HG03442 (cell line): ENCODE data around the gene INTS3.

ENCODE experiments used
- ATAC-seq: cut with Tn5 transposase; IDR thresholded peaks from one replicate; pipeline ENCODE4 v1.9.1; 2021; ENCODE audit warnings: mild to moderate bottlenecking, moderate library complexity; ENCODE audit not compliant: unreplicated experiment

Gene INTS3, protein sequence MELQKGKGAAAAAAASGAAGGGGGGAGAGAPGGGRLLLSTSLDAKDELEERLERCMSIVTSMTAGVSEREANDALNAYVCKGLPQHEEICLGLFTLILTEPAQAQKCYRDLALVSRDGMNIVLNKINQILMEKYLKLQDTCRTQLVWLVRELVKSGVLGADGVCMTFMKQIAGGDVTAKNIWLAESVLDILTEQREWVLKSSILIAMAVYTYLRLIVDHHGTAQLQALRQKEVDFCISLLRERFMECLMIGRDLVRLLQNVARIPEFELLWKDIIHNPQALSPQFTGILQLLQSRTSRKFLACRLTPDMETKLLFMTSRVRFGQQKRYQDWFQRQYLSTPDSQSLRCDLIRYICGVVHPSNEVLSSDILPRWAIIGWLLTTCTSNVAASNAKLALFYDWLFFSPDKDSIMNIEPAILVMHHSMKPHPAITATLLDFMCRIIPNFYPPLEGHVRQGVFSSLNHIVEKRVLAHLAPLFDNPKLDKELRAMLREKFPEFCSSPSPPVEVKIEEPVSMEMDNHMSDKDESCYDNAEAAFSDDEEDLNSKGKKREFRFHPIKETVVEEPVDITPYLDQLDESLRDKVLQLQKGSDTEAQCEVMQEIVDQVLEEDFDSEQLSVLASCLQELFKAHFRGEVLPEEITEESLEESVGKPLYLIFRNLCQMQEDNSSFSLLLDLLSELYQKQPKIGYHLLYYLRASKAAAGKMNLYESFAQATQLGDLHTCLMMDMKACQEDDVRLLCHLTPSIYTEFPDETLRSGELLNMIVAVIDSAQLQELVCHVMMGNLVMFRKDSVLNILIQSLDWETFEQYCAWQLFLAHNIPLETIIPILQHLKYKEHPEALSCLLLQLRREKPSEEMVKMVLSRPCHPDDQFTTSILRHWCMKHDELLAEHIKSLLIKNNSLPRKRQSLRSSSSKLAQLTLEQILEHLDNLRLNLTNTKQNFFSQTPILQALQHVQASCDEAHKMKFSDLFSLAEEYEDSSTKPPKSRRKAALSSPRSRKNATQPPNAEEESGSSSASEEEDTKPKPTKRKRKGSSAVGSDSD

DNA sequence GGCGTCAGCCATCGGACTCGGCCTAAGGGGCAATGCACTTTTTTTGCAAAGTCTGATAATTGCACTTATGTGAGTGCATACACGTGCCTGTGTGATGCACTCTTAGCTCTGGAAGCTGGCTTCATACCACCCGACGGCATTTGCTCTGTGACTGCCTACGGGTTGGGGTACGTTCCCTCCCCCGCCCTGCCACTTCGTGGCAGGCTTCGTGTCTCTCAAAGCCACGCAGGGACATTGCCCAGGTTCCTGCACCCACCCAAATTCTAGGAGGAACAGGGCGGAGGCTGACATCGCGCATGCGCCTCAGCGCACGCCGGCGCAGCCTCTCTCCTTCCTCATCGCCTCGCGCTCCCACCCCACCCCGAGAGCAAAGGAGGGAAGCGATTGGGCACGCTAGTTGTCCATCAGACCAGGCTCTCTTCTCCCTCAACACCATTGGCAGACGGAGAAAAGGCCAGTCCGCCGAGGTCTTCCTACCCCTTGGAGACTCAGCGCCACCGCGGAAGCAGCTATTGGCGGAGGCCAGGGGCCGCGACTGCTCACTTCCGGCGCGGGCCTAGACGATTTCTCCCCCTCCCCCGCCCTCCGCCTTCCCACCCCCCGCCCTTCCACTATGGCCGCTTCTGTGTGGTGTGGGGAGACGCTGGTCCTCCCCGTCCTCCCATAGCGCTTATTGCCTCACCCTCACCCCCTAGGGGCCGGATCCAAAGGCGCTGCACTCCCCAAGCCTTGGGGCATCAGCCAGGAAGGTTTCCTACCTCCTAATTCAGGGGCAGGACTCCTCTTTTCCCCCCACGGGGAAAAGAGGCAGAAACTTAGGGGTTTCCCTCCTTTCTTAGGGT, at the start of gene INTS3:
INTS3 (plus strand) TSS at position 588 of the 842 bp plus-strand sequence. CDS start 585 bp downstream, outside the sequence.
- peak; percentile 92 for ATAC-seq

DNA sequence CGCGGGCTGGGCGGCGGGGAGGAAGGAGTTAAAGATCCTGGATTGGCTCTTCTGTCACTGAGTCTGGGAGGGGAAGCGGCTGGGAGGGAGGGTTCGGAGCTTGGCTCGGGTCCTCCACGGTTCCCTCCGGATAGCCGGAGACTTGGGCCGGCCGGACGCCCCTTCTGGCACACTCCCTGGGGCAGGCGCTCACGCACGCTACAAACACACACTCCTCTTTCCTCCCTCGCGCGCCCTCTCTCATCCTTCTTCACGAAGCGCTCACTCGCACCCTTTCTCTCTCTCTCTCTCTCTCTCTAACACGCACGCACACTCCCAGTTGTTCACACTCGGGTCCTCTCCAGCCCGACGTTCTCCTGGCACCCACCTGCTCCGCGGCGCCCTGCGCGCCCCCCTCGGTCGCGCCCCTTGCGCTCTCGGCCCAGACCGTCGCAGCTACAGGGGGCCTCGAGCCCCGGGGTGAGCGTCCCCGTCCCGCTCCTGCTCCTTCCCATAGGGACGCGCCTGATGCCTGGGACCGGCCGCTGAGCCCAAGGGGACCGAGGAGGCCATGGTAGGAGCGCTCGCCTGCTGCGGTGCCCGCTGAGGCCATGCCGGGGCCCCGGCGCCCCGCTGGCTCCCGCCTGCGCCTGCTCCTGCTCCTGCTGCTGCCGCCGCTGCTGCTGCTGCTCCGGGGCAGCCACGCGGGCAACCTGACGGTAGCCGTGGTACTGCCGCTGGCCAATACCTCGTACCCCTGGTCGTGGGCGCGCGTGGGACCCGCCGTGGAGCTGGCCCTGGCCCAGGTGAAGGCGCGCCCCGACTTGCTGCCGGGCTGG, 49.1 kb upstream of the INTS3 start, which contains the start of gene NPR1:
NPR1 (plus strand) TSS at position 170 of the 818 bp plus-strand sequence; CDS start at position 591, 421 bp downstream.
- ATAC-seq, result no peak

DNA sequence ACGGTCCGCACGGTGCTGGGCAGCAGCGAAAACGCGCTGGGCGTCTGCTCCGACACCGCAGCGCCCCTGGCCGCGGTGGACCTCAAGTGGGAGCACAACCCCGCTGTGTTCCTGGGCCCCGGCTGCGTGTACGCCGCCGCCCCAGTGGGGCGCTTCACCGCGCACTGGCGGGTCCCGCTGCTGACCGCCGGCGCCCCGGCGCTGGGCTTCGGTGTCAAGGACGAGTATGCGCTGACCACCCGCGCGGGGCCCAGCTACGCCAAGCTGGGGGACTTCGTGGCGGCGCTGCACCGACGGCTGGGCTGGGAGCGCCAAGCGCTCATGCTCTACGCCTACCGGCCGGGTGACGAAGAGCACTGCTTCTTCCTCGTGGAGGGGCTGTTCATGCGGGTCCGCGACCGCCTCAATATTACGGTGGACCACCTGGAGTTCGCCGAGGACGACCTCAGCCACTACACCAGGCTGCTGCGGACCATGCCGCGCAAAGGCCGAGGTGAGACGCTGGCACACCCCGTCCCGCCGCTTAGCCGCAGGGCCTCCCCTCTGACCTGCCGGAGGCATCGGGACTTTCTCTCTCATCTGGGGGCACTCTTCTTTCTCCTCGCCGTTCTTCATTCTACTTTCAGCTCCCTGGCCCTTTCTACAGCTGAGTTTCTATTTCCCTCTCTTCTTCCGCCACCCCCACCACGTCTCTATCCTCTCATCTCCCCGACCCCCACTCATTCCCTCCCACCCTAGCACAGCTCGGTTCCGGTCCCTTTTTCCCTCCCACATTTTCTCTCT, 48.3 kb upstream of the INTS3 start:
- no peak for ATAC-seq

DNA sequence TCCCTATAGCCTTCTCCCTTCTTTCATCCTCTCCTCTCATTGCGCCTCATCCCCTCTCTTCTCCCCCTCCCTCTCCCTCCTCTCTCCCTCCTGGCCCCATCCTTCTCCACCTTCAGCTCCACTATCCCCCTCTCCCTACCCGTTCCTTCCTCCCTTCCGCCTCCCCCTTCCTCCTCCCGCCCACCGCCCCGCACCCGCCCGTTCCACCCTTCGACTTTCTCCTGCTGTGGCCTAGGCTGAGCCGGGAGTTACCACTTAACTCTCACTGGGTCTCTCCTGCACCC, 47.8 kb upstream of the INTS3 start:
- no peak for ATAC-seq

DNA sequence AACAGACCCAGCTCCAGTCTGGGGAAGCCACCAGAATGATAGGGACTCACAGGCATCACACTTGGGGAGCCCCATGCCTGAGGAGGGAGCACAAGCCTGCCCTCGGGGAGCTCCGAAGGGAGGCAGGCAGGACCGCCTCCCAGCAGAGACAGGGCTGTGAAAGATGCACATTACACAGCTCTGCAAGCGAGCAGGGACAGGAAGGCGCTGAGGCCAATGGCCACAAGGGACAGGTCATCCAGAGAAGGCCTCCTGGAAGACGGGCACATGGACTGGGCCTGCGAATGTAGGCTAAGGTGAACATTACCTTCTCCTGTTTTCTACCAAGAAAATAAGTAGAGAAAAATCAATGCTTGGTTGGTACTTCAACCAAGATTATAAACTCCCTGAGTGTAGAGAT, 45.1 kb upstream of the INTS3 start:
- no peak for ATAC-seq

DNA sequence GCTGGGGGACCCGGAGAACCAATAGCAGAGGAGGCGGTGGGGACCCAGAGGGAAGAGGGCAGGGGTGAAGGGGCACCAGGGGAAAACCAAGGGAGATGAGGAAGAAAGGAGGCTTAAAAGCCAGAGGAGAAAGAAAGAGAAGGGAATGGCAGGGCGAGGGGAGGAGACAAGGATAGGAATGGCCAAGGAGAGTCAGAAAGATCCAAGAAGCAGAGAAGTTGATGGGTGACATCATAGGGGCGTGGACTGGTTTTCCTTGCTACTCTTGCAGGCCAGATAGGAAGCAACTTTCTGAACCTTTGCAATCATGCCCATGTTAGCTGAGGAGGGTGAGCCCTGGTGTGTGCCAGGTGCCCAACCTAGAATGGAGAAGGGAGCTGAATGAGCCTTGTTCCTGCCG, 44.0 kb upstream of the INTS3 start:
- no peak for ATAC-seq

DNA sequence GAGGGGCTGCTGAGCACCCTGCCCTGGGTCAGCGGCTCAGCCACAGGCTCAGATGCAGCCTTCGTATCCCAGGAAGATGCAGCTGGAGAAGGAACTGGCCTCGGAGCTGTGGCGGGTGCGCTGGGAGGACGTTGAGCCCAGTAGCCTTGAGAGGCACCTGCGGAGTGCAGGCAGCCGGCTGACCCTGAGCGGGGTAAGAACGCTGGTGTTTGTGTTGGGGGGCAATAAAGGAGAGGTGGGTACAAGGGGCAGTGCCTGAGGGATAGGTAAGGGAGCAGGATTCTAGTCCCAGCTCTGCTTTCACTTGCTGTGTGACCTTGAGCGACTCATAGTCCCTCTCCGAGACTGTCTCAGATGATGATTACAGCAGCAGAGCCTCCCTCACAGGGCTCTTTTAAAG, 43.0 kb upstream of the INTS3 start:
- no peak for ATAC-seq

DNA sequence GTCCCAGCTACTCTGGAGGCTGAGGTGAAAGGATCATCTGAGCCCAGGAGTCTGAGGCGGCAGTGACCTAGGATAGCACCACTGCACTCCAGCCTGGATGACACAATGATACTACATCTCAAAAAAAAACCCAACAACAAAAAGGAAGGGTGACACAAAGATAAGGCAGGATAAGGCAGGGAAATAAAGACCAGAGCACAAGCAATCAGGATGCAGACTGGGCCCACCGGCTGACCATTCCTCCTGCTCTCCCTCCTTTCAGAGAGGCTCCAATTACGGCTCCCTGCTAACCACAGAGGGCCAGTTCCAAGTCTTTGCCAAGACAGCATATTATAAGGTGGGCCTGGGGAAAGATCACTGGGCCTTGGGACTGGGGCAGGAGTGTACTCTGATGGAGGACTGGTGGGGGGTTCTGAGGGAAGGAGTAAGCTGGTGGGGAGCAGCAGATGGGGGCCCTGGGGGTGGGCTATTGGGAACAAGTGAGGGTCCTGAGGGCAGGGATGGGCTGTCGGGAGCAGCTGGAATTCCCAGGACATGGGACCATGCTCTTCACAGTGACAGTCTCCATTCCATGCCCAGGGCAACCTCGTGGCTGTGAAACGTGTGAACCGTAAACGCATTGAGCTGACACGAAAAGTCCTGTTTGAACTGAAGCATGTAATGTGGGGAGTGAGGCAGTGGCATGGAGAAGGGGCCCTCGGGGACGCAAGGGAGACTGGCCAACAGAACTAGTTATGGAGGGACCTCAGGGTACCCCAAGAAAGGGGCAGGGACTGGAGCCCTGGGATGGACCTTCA, 42.1 kb upstream of the INTS3 start:
- no peak for ATAC-seq

DNA sequence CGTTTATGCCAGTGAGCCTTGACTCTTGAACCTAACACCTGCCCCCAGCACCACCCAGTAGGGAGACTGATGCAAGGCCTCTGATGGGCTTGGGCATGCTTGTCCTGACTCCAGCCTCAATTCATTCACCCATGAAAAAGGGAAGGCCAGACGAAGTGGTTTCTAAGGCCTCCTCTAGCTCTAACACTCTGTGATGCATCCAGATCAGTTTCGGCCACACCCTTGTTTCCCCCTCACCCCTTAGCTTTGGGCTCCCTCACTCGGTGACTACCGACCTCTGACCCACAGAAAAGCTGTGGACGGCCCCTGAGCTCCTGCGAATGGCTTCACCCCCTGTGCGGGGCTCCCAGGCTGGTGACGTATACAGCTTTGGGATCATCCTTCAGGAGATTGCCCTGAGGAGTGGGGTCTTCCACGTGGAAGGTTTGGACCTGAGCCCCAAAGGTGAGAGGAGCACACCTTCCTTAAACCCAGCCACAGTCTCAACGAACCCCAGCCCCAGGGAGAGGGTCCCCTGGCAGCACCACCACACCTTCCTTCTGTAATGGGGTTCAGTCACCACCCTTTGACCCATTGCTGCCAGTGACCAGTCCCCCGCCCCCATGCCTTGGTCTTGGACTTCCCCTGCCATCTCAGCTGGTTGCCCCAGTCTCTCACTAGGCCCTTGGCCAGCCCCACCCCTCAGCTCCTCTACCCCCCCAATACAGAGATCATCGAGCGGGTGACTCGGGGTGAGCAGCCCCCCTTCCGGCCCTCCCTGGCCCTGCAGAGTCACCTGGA, 40.3 kb upstream of the INTS3 start:
- no peak for ATAC-seq

DNA sequence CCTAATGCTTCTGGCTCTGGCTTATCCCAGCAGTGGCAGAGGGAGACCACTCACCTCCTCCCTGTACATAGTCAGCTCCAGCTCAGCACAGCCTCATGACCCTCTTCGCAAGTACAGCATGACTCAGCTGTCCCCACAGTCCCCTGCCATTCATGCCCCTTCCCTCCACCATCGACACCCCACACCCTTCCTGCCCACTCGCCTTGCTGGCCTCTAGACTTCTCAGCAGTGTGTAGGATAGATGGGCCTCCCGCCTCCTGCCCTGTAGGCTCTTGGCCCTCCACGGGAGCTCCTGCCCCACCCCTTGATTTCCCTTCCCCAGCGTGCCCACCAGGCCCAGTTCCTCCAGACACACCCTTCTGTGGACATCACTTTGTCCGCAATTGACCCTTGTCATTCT, 39.6 kb upstream of the INTS3 start:
- no peak for ATAC-seq

DNA sequence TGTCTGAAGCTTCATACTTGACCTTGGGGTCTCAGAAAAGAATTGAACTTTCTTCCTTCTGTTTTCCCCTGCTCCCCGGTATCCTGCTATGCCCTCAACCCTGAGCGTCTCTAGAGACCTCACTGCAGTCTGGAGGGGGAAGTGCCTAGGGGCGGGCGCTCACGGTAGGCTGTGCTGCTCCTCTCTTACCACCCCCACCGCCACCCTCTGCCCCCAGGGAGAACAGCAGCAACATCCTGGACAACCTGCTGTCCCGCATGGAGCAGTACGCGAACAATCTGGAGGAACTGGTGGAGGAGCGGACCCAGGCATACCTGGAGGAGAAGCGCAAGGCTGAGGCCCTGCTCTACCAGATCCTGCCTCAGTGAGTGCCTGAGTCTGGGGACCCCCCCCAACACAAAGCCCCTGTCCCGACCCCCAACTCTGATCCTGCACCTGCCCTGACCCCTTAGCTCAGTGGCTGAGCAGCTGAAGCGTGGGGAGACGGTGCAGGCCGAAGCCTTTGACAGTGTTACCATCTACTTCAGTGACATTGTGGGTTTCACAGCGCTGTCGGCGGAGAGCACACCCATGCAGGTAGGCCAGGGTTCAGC, 39.0 kb upstream of the INTS3 start:
- no peak for ATAC-seq

DNA sequence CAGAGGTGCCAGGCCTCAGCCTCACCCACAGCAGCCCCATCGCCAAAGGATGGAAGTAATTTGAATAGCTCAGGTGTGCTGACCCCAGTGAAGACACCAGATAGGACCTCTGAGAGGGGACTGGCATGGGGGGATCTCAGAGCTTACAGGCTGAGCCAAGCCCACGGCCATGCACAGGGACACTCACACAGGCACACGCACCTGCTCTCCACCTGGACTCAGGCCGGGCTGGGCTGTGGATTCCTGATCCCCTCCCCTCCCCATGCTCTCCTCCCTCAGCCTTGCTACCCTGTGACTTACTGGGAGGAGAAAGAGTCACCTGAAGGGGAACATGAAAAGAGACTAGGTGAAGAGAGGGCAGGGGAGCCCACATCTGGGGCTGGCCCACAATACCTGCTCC, 34.4 kb upstream of the INTS3 start:
- ATAC-seq, result no peak

DNA sequence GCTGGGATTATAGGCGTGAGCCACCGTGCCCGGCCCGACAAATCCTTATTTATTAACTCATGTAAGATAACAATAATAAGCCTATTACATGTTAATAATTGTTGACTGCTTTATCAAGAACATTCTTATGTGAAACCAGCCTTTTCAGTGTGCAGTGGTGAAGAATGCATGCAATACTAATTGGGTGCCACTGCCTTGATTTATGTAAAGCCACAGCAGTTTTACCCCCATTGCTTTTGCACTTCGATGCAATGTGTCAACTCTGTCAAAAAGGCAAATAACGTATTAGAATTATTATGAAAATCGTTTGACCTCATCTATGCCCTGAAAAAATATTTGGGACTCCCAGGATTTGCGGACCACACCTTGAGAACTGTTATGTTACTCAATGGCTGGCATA, 31.1 kb upstream of the INTS3 start:
- no peak for ATAC-seq

DNA sequence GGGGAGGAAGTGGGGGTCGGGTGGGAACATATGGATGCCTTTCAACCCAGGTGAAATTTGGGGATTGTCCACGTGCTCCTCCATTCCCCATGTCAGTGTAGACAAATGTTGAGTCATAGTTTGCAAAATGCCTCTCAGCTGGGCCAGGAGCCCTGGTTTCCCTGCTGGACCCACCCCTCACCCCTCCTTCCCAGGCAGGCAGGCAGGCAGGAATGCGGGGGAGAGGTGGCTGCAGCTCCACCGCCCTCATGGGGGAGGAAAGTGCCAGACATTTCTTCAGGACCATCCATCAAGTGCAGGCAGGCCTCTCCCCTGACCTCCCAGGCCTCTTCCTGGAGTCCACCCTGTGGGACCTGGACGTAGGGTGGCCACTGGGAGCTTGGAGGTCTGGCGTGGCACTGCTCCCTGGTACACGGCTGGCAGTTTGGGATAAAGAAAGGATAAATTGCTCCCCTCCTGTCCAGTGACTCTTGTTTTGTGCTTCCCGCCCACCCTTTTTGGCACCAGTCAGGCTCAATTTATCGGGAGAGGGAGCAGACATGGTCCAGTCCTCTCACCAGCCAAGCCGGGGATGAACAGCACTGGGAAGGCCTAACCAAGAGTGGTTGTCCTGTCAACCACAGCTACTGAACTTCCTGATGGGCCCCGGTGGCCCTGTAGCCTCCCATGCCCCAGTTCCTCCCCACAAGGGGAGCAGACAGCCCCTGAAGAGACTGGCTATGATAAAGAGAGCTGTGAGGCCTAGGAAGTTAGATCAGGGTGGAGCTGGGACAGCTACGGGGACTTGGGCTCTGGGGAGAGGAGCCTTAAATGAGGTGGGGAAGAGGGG, 30.4 kb upstream of the INTS3 start:
- ATAC-seq, result no peak

DNA sequence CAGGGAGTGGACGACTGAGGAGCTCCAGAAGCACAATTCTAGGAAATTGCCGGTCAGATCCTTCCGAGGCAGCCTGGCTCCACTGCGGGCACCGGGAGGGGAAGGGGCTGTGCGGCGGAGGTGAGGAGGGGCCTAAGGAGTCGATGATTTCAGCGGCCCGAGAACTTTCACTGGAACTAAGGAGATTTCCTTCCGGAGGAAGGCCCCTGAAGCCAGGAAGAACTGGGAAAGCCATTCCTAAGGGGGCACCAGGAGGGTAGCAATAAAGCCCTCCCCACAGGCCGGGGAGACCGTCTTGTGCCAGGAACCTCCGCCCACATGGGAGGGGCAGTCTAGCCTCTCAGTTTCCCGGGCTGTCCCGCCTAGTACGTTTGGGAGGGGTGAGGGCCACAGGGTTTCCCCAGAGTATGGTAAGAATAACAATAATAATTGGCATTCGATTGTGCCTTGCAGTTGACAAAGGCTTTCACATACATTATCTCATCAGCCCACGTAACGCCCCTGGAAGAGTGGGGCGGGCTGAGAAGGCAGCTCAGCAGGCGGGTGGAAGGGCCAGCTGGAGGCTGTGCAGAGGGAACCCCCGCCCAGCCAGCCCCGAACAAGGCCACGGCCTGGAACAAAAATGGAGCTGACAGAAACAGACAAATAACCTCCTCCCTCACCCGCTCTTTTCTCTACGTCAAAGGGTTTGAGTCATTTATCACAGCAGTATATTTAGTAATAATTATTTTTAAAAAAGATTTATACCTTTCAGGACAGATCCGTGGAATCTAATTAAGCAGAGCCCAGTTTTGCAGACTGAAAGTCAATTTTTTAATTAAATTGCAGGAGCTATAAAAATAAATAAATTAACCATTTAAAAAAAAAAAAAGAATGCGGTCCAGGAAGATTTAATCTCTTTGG, 29.6 kb upstream of the INTS3 start:
- no peak for ATAC-seq
